Neural cell (in vitro differentiated cells): ENCODE results near the gene KCNT1.

Experiments used
- CTCF ChIP-seq: fragments of 450-650 bp; IDR thresholded peaks from 2 replicates; pipeline ENCODE4 v1.5.1; 2014; ENCODE audit warnings: antibody characterized with exemption, mild to moderate bottlenecking, moderate library complexity; ENCODE audit not compliant: poor library complexity, severe bottlenecking
- EP300 ChIP-seq: fragments of 450-650 bp; conservative IDR thresholded peaks from 2 replicates; pipeline ENCODE4 v1.6.1; 2014; ENCODE audit warnings: antibody characterized with exemption, mild to moderate bottlenecking, moderate library complexity; ENCODE audit not compliant: poor library complexity, severe bottlenecking
- EZH2 ChIP-seq: fragments of 200-600, 300-800 bp; shearing (Covaris generic), sonication (generic); IDR thresholded peaks from 2 replicates; pipeline ENCODE4 v1.6.1; 2014; ENCODE audit warnings: antibody characterized with exemption, low read length, borderline replicate concordance, mild to moderate bottlenecking; ENCODE audit not compliant: insufficient read depth, poor library complexity, severe bottlenecking
- POLR2AphosphoS5 ChIP-seq: IDR thresholded peaks from 2 replicates; pipeline ENCODE4 v1.6.1; 2012
- REST ChIP-seq: IDR thresholded peaks from 2 replicates; pipeline ENCODE4 v1.6.1; 2012; ENCODE audit warnings: borderline replicate concordance
- SMC3 ChIP-seq: fragments of 450-650 bp; conservative IDR thresholded peaks from 2 replicates; pipeline ENCODE4 v1.6.1; 2014; ENCODE audit warnings: antibody characterized with exemption, mild to moderate bottlenecking, moderate library complexity; ENCODE audit not compliant: poor library complexity
- TAF1 ChIP-seq: IDR thresholded peaks from 2 replicates; pipeline ENCODE4 v1.6.1; 2012; ENCODE audit warnings: low read depth

- no peak for TF ChIP-seq CTCF
- no peak for TF ChIP-seq EZH2
- TF ChIP-seq REST = no peak
- TF ChIP-seq EP300 = no peak
- no peak for TF ChIP-seq POLR2AphosphoS5
- no peak for TF ChIP-seq TAF1
- TF ChIP-seq SMC3 = no peak
These were observed 59.3 kb downstream of the KCNT1 start for GRCh38 chr9:135761150-135761844.
